Measurements from ENCODE around the gene EIF1. TPM values are rescaled to one million over a fixed set of nuclear protein-coding genes. Genes with fewer than 3 reads are reported as not detected.
"Not testable (repeated sequence)": the region's sequence is repeated elsewhere in the genome, so short reads cannot be mapped to it uniquely, and the experiment has no call there.

EIF1 gene
- total RNA-seq, 1 experiment from 2014 or later: 85.4 TPM

DNA sequence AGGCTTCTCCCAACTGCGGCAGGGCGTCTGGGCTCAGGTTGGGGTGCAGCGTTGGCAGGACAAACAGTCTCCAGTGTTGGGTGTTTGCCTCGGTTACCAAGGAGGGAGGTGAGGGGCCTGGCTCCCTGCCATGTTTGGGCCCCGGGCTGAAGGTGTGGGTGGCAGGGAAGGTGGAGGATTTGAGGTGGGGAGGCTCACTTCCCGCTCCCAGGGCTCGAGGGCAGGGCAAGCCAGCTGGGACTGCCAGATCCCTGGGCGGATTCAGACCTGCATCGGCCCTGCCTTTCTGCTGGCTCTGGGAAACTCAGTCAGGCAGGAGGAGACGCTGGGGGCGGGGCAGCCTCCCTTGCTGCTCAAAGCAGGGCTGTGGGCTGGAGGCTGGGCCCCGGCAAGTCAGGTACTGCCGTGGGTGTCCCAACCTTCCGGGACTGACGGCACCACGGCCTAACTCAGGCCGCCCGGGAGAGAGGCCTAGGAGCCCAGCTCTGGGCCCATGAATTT, 33.0 kb upstream of the EIF1 start:
- peak; percentile 46 for DNase-seq (ENCODE audit: low read depth)

DNA sequence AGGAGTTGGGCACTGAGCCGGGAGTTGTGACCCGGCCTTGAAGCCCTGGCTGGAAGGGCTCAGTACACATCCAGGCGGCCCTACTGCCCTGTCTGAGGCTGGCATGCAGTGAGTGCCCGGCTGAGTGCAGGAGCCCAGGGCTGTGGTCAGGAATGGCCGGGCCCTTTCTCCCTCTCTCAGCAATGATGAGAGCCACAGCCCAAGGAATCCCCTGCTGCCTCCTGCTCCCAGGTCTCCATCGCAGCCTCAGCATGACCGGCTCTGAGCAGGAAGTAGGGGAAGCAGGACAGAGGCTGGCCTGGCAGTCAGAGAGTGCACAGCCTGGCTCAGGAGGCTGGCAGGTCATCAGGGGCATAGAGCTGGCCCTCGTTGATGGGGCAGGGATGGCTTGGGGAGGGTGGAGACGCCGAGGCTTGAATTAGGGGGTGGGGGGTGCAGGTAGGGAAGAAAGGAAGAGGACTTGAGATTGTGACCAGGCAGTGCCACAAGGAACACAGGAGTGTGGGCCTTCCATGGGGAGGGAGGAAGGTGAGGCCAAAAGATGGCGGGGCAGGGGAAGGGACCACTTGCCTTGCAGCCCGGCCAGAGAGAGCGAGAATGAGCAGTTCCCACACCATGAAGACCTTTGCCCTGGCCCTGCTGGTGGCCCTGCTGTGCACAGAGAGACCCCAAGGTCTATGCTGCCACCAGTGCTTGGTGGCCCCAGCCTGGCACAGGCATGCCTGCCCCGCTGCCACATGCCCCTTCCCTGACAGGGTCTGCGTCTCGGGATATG, 32.2 kb upstream of the EIF1 start:
- no peak for DNase-seq (ENCODE audit: low read depth)

DNA sequence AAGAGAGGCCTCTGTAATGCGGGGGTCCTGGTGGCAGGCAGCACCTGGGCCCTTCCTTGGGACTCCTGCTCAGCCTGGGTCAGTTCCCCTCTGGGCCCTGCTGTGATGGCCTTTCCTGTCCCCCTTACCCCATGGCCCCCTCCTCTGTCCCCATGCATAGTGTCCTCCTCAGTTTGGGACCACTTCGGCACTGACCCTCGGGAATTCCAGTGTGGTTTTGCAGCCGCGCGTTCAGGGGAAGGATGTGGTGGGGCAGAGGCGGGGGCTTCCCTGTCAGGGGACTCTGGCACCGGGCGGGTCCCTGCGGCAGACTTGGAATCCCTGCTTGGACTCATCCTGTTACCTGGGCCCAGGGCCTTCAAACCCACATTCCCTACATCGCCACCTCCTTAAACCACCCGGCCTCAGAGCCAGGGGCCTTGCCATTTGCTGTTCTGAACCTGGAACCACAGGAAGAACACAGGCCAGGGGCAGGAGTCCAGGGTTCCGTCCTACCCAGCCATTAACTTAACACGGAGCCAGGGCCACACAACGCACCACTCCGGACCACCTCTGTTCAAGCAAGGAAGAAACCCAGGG, 31.4 kb upstream of the EIF1 start:
- DNase-seq (ENCODE audit: low read depth): no peak

DNA sequence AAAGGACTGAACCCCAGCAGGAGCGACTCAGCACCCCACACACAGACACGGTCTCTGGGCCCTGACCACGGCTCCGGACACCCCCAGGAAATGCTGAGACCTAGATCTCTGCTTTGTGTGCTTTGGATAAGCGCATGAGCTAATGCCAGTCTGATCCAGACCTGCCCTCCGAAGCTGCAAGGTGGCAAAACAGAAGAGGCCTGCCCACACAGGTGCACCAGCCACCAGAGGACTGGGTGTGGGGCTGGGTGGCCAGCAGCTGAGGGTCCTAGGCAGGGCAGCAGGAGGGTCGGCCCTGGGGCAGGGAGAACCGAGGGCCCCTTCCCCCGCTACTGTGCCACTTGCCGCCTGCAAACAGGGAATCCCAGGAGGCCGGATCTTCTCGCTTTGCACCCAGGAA, 30.7 kb upstream of the EIF1 start:
- no peak for DNase-seq (ENCODE audit: low read depth)

DNA sequence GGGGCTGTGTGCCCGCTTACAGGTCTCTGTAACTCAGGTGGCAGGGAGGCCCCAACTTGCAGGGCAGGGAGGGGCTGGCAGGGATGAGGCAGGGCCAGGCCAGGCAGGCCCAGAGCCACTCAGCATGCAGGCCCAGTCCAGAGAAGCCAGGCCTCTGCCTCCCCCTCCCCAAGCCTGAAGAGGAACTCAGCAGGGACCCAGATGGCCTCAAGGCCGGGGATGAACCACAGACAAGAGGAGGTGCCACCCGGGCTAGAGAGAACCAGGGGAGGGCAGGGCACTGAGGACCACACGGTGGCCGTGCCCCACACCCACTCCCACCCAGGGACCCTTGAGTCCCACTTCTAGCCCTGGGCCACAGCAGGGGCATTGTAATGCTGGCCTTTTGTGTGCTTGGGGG, 29.8 kb upstream of the EIF1 start:
- no peak for DNase-seq (ENCODE audit: low read depth)

DNA sequence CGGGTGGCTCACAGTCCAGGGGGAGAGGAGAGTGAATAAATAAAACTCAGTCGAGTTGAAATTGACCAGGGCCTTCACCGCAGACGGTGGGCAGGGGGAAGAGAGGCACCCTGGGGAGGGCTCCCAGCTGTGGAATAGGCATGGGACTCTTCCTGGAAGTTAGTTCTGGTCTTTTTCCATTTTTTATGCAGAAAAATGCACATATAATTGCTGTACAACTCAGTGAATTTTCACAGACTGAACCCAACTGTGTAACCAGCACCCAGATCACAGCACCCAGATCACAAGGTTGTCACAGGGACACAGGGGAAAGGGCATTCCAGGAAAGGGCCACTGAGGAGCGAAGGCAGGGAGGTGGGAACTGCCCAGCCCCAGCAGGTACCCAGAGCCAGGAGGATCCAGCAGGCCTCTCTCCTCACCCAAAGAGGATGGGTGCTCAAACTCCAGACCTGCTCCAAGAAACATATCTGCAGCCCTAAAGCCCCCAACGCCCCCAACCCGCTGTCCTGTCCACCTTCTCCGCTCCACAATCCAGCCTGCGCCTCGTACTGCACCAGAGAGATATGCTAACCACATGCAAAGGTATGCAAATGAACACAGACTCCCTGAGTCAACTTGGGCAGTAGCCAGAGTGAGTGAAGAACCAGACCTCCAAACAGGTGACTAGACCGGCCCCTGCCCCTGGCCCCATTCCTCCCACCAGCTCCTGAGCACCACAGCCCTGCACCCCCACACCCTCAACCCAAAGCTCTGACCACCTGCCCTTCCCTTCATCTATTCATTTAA, 29.1 kb upstream of the EIF1 start:
- no peak for DNase-seq (ENCODE audit: low read depth)

DNA sequence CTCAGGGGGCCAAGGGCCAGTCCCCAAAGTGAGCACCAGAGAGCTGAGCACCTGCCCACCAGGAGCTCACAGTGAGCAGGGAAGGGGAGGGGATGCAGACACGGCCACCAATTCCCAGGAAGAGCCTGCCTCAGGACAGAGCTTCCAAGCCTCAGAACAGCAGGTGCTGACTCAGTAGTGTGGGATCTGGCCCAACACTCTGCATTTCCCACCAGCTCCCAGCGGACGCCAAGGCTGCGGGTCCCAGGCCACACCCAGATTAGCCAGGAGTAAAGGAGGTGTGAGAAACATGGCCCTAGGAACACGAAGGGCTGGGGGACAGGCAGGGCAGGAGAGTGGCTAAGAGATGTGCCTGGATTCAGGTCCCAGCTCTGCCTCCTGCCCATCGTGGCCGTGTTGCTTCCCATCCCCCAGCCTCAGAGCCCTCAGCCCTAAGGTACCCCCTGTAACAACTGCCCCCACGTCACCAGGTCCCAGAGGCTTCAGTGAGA, 28.4 kb upstream of the EIF1 start:
- no peak for DNase-seq (ENCODE audit: low read depth)

DNA sequence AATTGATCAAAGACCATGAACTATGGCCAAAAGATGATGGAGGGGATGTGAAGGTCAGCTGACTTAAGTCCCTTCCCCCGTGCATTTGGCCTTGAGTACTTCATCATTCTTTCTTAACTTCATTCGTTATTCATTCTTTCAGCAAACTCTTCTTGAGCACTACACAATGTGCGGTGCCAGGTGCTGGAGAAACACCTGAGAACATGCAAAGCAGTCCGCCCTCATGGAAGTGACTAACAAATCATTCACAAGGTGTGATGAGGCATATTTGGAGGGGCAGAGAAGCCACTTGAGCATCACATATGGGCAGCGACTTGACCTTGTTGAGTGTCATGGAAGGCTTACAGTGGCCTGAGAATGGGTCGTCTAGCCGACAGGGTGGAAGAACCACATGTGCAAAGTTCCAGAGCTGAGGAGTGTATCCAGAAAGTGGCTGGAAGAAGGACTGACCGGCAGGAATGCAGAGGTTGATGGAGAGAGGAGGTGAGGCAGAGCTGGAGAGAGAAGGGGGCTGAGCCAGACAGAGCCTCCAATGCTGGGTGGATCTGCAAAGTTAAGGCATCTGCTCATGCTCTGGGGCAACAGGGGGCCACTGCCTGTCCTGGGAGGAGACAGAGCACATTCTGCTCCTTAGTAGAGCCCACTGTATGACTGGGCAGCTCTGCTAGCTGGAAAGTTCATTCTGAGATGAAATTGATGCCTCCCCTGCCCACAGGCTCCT, 25.1 kb upstream of the EIF1 start:
- DNase-seq (ENCODE audit: low read depth): no peak

DNA sequence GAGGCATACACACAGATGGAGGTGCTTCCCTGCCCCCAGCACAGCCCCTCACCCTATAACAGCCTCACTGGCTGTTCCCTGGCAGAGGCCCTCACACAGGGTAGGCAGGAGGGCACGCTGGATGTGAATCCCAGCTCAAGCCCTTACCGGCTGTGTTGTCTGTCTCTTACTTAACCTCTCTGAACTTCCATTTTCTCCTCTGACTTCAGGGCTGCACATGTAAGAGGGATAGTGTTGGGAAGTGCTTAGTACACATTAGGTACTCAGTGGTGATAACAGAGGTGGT, 24.6 kb upstream of the EIF1 start:
- DNase-seq (ENCODE audit: low read depth): no peak

DNA sequence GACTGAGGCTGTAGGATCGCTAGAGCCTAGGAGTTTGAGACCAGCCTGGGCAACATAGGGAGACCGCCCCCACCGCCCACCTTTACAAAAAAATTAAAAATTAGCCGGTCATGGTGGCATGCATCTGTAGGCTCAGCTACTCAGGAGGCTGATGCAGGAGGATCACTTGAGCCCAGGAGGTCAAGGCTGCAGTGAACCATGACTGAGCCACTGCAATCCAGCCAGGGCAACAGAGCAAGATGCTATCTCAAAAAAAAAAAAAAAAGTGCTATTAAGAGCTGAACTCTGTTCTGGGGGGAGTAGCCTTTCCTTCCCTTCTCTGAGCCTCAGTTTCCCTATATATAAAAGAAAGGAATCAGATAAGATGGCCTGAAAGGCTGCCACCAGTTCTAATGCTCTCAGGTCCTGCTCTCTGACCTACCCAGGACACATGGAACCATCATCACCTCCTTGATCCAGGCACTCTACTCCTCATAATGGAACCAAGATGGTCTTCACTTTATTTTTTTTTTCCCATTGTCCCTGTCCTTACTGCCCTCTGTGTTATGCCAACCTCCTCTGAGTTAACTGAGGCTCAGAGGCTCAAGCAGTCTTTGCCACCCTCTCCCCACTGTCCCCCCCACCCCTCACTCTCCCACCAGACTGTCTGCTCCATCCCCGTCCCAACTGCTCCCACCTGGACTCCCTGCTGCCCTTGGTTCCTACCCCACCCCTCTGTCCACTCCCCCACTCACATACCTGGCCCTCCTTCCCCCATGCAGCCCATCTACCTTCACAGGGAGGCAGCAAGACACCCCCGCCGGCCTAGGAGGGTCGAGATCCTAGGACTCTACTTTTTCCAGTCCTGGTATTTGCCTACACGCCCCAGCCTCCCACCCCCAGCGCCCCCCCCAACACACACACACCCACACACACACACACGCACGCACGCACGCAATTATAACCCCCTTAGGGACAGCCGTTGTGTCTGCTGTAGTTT, 23.8 kb upstream of the EIF1 start:
- no peak for DNase-seq (ENCODE audit: low read depth)

DNA sequence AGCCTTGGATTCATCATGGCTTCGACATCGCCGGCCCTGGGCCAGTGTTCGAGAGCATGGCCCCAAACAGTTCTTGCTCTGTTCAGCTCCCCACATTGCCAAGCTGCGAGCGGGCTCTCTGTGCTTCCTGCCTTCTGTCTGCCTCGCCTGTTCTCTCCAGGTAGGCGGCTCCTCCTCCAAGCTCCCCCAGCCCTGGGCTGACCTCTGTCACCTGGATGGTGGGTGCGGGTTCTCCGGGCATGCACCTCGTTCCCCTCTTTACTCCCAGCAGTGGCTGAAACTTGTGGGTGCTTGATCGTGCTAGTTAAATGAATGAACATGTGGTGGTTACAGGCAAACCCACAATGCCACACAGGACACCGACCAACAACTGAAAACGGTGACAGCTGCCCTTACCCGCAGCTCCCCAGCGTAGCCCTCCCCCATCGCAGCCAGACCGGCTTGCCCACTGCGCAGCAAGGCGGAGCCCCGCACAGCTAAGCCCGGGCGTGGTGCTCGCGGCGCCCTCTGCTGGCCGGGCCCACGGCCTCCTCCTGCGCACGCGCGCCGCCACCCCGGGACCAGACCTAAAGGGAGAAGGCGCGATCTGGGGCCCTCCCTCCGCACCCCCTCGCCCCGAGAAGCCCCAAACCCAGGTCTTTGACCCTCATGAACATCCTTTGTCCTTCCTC, 23.0 kb upstream of the EIF1 start:
- DNase-seq (ENCODE audit: low read depth): peak; percentile 93

DNA sequence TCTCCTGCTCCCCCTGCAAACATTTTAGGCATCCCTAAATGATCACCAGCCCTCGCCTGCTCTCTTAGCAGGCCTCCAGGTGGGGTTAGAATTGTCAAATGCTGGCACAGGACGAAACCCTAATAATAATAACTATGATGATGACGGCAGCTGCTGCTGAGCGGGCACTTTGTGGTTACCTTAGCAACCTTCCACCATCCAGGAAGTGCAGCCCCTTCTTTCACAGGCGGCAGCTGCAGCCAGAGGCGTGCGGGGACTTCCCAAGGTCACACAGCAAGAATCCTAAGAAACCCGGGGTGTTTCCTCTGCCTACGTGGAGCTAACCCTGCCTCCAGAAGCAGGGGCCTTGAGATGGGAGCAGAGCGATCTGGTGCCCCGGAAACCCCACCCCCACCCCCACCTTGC, 22.4 kb upstream of the EIF1 start:
- peak; percentile 80 for DNase-seq (ENCODE audit: low read depth)

DNA sequence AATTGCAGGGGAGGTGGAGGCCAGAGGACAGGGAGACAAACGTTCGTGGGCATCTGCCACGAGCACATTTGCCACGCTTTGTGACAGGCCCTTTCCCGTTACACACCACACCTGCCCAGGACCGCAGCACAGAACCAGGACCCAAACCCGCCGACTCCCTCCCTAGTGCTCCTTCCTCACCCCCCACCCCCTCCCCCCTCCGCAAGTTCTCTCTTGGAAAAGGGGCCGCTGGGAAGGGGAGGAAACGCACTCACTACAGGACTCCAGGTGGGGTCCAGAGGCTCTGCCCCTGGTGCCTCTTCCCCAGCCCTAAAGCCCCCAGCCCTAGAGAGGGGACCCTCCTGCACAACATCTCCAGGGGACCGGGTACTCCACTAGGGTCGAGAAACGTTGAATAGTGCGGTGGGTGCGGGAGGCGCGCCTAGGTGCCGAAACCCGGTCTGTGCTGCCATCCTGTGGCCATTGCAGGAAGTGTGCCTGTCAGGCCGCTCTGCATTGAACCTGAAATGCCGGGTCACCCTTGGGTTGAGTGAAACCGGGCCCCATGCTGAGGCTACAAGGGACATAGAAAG, 21.9 kb upstream of the EIF1 start:
- peak; percentile 82 for DNase-seq (ENCODE audit: low read depth)

DNA sequence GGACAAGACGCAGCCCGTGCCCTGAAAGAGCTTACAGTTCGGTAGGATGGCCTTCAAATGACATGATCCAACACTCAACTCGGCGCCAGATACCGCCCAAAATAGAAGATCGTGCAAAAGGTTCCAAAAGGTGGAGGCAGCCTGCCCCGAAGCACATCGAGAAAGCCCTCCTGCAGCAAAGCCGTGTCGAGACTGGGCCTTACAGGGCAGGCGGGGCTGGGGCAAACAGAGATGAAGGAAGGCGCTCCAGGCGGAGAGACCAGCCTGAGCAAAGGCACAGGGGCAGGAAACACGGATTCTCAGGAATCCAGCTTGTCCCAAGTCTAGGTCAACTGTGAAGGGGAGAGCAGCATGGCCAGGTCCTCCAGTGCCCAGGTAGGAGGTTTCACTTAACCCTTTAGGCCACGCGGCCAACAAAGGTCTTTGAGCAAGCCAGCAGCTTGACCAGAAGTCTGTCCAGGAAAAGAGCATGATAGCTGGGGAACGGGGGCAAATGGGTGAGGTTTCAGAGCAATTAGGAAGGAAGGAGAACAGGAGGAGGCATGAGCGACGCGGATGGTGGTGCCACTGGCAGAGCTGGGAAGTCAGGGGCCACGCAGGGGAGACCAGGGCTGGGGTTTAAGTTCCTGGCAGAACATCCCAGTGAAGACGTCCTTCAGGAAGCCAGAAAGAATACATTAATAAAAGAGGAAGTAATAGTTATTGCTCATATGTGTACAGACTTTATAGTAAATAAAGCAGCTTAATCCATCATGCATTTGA, 21.2 kb upstream of the EIF1 start:
- DNase-seq (ENCODE audit: low read depth): no peak

DNA sequence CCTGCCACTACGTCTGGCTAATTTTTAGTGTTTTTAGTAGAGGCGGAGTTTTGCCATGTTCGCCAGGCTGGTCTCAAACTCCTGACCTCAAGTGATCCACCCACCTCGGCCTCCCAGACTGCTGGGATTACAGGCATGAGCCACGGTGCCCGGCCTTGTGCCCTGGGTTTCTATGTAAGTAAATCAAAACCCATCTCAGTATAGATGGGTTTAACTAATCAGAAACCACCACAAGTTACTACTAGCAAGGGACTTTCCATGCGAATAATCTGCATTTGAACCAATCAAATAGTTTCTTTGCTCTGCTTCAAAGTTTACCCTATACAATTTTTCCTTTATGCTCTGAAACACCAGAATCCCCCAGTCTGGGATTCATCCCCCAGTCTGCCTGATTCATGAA, 16.5 kb upstream of the EIF1 start:
- no peak for DNase-seq (ENCODE audit: low read depth)

DNA sequence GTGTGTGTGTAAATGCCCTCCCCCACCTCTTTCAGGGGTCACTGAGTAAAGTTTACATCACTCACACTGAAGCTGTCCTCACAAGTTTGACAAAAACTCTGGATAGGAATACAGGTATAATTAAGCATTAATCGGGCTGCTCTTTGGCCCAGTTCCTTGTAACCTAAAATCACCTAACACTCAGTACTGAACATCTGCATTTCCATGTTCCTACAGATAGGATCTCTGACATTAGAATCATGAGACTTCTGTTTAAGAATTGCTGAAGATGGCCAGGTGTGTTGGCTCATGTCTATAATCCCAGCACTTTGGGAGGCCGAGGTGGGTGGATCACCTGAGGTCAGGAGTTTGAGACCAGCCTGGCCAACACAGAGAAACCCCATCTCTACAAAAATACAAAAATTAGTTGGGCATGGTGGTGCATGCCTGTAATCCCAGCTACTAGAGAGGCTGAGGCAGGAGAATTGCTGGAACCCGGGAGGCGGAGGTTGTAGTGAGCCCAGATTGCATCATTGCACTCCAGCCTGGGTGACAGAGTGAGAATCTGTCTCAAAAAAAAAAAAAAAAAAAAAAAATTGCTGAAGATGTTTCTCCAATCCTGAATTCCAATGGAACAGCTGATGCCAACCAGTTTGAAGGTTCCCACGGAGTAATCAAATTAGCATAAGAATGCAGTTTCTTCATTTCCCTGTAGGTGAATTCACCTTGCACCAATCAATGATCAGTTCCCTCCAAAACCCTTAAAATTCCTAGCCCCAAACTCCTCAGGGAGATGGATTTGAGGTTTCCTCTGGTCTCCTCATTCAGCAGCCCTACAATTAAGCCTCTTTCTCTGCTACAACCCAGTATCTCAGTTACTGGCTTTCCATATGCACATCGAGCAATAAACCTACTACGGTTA, 13.3 kb upstream of the EIF1 start:
- not testable (repeated sequence) for DNase-seq (ENCODE audit: low read depth)

DNA sequence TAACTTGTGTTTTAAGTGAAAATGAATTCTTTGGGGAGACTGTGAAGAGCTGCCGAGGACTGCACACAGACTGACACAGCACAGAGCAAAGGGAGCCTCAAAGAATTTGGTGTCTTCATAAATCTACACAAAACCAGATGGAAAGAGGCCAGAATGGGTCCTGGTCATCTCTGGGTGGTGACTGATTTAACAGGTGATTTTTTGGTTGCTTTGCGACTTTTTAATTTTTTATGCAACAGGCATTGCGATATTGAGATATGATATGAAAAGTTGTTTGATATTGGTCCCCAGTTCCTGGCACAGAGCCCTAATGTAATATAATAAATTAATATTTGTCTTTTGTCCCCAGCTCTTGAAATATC, 12.6 kb upstream of the EIF1 start:
- DNase-seq (ENCODE audit: low read depth): no peak

DNA sequence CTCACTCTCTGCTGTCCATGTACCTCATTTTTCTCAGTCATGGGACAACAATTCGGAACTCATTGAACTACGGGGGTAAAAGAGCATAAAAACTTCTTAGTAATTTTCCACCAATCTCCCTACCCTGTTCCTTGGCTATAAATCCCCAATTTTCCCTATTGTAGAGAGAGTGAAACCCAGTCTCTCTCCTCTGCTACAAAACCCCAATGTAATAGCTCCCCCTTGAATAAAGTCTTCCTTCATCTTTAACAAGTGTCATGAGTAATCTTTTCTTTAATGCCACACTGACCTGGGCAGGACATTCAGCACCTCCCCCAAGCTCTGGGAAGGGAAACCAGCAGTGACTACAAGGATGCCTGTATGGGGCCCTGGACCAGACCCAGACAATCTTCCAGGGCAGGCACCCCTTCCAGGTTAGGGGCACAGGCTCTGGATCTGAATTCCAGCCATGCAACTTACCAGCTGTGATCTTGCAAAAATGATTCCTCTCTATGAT, 10.2 kb upstream of the EIF1 start:
- DNase-seq (ENCODE audit: low read depth): peak; percentile 69
